H1 (cell line): ENCODE measurements around the gene SLC48A1. TPM values are rescaled to one million over a fixed set of nuclear protein-coding genes. Genes with fewer than 3 reads are reported as not detected.

Source experiments
- CTCF ChIA-PET: fragments of 300-600 bp; sonication (Branson Sonifier 250); formaldehyde crosslinking; loops from one replicate; lab custom pipeline; 2021; ENCODE audit not compliant: partially characterized antibody; lab: Charles Lee
- POLR2A ChIA-PET: fragments of 300-600 bp; sonication (Branson Sonifier 250); formaldehyde crosslinking; loops from one replicate; lab custom pipeline; 2021; ENCODE audit warnings: inconsistent platforms; ENCODE audit not compliant: partially characterized antibody; lab: Charles Lee
- DNase-seq, 2 experiments: peaks; one replicate each; pipeline versions ENCODE4 v3.0.0 to v3.0.0-alpha.2; 2010 to 2022; ENCODE audit warnings: low spot score in 2 of 2, low read depth in 1 of 2, mixed read lengths in 1 of 2
- FAIRE-seq: peaks from 2 replicates; lab custom pipeline; 2011; peaks lifted over from hg19 to GRCh38; lab: Jason Lieb, UNC
- H2AFZ ChIP-seq: 2 replicates; pipeline ENCODE4 v1.8.1; 2012; ENCODE audit warnings: low read length, inconsistent platforms
- H2AK5ac ChIP-seq: 2 replicates; pipeline ENCODE4 v1.6.1; 2013; ENCODE audit warnings: low read depth, low read length
- H2BK120ac ChIP-seq: replicated peaks from 2 replicates; pipeline ENCODE3; 2013; ENCODE audit warnings: low read depth, low read length, inconsistent platforms
- H2BK12ac ChIP-seq: 2 replicates; pipeline ENCODE4 v1.6.1; 2013; ENCODE audit warnings: low read depth, low read length
- H2BK15ac ChIP-seq: 2 replicates; pipeline ENCODE4 v1.6.1; 2013; ENCODE audit warnings: low read length
- H2BK20ac ChIP-seq: 2 replicates; pipeline ENCODE4 v1.6.1; 2013; ENCODE audit warnings: low read length
- H2BK5ac ChIP-seq: 2 replicates; pipeline ENCODE4 v1.6.1; 2013; ENCODE audit warnings: low read depth, low read length
- H3K14ac ChIP-seq: 2 replicates; pipeline ENCODE4 v1.6.1; 2013; ENCODE audit warnings: inconsistent platforms; ENCODE audit not compliant: insufficient read length
- H3K18ac ChIP-seq: 2 replicates; pipeline ENCODE4 v1.6.1; 2013; ENCODE audit warnings: low read length; ENCODE audit errors: extremely low read depth
- H3K23ac ChIP-seq: 2 replicates; pipeline ENCODE4 v1.6.1; 2013; ENCODE audit warnings: inconsistent platforms; ENCODE audit not compliant: insufficient read length
- H3K23me2 ChIP-seq: 2 replicates; pipeline ENCODE4 v1.6.1; 2013; ENCODE audit warnings: low read depth, low read length
- H3K27ac ChIP-seq: 2 replicates; pipeline ENCODE4 v1.6.1; 2011; ENCODE audit warnings: low read depth, low read length, inconsistent platforms
- H3K27me3 ChIP-seq, 4 experiments: replicated peaks in 1 of 4; 1 replicate in 1 of 4; 2 replicates in 3 of 4; pipeline versions ENCODE4 v1.6.1 to v1.8.1; 2011 to 2013; ENCODE audit warnings: low read length in 3 of 4, mild to moderate bottlenecking in 3 of 4, inconsistent platforms in 2 of 4, mixed read lengths in 2 of 4, moderate library complexity in 1 of 4; ENCODE audit not compliant: control insufficient read depth in 3 of 4, insufficient read depth in 3 of 4; ENCODE audit errors: extremely low read depth in 1 of 4
- H3K36me3 ChIP-seq, 4 experiments: 2 replicates each; pipeline versions ENCODE4 v1.6.1 to v1.8.1; 2011 to 2013; ENCODE audit warnings: mild to moderate bottlenecking in 4 of 4, low read length in 3 of 4, moderate library complexity in 2 of 4, control low read depth in 1 of 4, inconsistent platforms in 1 of 4; ENCODE audit not compliant: insufficient read depth in 4 of 4, control insufficient read depth in 2 of 4
- H3K4ac ChIP-seq: replicated peaks from 2 replicates; pipeline ENCODE3; 2013; ENCODE audit warnings: low read length, low read depth, mixed read lengths, inconsistent platforms; ENCODE audit not compliant: insufficient read length
- H3K4me1 ChIP-seq, 4 experiments: replicated peaks in 1 of 4; 1 replicate in 1 of 4; 2 replicates in 3 of 4; pipeline versions ENCODE4 v1.6.1 to v1.8.1; 2011 to 2013; ENCODE audit warnings: low read length in 3 of 4, inconsistent platforms in 2 of 4, mixed read lengths in 1 of 4; ENCODE audit not compliant: insufficient read depth in 4 of 4, control insufficient read depth in 3 of 4
- H3K4me2 ChIP-seq, 2 experiments: 2 replicates each; pipeline versions ENCODE4 v1.6.1 to v1.8.1; 2011 to 2013; ENCODE audit warnings: low read depth in 2 of 2, low read length in 2 of 2, control low read depth in 1 of 2, inconsistent platforms in 1 of 2, mild to moderate bottlenecking in 1 of 2; ENCODE audit not compliant: insufficient read depth in 1 of 2
- H3K4me3 ChIP-seq, 4 experiments: fragments of 200-600, 300-600 bp in 1 of 4; sonication (generic), shearing (Covaris generic), sonication (Bioruptor Twin) in 1 of 4; 2 replicates each; pipeline versions ENCODE4 v1.5.1 to v1.8.1; 2011 to 2016; ENCODE audit warnings: low read length in 4 of 4, low read depth in 3 of 4, control low read depth in 2 of 4, inconsistent platforms in 2 of 4, mild to moderate bottlenecking in 2 of 4, mixed read lengths in 1 of 4, moderate library complexity in 1 of 4; ENCODE audit not compliant: insufficient read depth in 2 of 4; ENCODE audit errors: extremely low read depth in 1 of 4
- H3K56ac ChIP-seq: replicated peaks from 2 replicates; pipeline ENCODE3; 2013; ENCODE audit warnings: low read depth, mild to moderate bottlenecking, mixed read lengths, low read length, inconsistent platforms; ENCODE audit not compliant: insufficient read length
- H3K79me1 ChIP-seq: 2 replicates; pipeline ENCODE4 v1.6.1; 2013; ENCODE audit warnings: low read depth, low read length, control low read depth
- H3K79me2 ChIP-seq, 2 experiments: 2 replicates each; pipeline versions ENCODE4 v1.6.1 to v1.8.1; 2012 to 2013; ENCODE audit warnings: low read length in 2 of 2, mild to moderate bottlenecking in 2 of 2, inconsistent platforms in 1 of 2; ENCODE audit not compliant: insufficient read depth in 2 of 2, control insufficient read depth in 1 of 2
- H3K9ac ChIP-seq, 4 experiments: replicated peaks in 1 of 4; 1 replicate in 1 of 4; 2 replicates in 3 of 4; pipeline versions ENCODE4 v1.6.1 to v1.8.1; 2011 to 2013; ENCODE audit warnings: low read depth in 3 of 4, low read length in 3 of 4, control low read depth in 2 of 4, mild to moderate bottlenecking in 2 of 4, moderate library complexity in 2 of 4, inconsistent platforms in 1 of 4; ENCODE audit errors: extremely low read depth in 1 of 4
- H3K9me3 ChIP-seq, 2 experiments: 2 replicates each; pipeline versions ENCODE4 v1.6.1 to v1.8.1; 2012 to 2013; ENCODE audit warnings: mild to moderate bottlenecking in 2 of 2, moderate library complexity in 2 of 2, control low read depth in 1 of 2, inconsistent platforms in 1 of 2, low read depth in 1 of 2, low read length in 1 of 2, mixed read lengths in 1 of 2; ENCODE audit not compliant: insufficient read depth in 2 of 2
- H4K20me1 ChIP-seq, 2 experiments: replicated peaks in 1 of 2; 2 replicates each; pipeline versions ENCODE3 to v1.8.1; 2011 to 2013; ENCODE audit warnings: inconsistent platforms in 2 of 2, low read length in 2 of 2, mild to moderate bottlenecking in 1 of 2; ENCODE audit not compliant: insufficient read depth in 2 of 2, control insufficient read depth in 1 of 2
- H4K5ac ChIP-seq: 2 replicates; pipeline ENCODE4 v1.6.1; 2013; ENCODE audit warnings: low read length, low read depth, mixed read lengths, inconsistent platforms; ENCODE audit not compliant: insufficient read length
- H4K8ac ChIP-seq: 2 replicates; pipeline ENCODE4 v1.8.0; 2013; ENCODE audit warnings: mild to moderate bottlenecking, moderate library complexity, low read length, inconsistent platforms; ENCODE audit not compliant: insufficient read depth; ENCODE audit errors: extremely low read depth
- H4K91ac ChIP-seq: replicated peaks from 2 replicates; pipeline ENCODE3; 2013; ENCODE audit warnings: low read length, mixed read lengths, inconsistent platforms; ENCODE audit not compliant: insufficient read length
- BCL11A ChIP-seq, 2 experiments: IDR thresholded peaks; one replicate each; pipeline ENCODE4 v1.6.1; 2011; ENCODE audit warnings: low read depth in 2 of 2, low read length in 2 of 2, mild to moderate bottlenecking in 2 of 2
- CBX5 ChIP-seq: fragments of 300-800, 300-1000 bp; sonication (generic); IDR thresholded peaks from 2 replicates; pipeline ENCODE4 v1.7.1; 2016; ENCODE audit warnings: antibody characterized with exemption, low read length, low read depth
- CTCF ChIP-seq, 3 experiments: IDR thresholded peaks; 1 replicate in 2 of 3; 2 replicates in 1 of 3; pipeline versions ENCODE4 v1.5.1 to v1.6.1; 2011; ENCODE audit warnings: low read length in 3 of 3, mild to moderate bottlenecking in 3 of 3, inconsistent platforms in 2 of 3, low read depth in 1 of 3, moderate library complexity in 1 of 3; ENCODE audit not compliant: insufficient read depth in 1 of 3; ENCODE audit errors: control extremely low read depth in 1 of 3
- JUN ChIP-seq: IDR thresholded peaks from 2 replicates; pipeline ENCODE4 v1.6.1; 2011; ENCODE audit warnings: low read depth, mild to moderate bottlenecking, improper control_type of control experiment, low read length
- KDM5A ChIP-seq: fragments of 200-600 bp; IDR thresholded peaks from 2 replicates; pipeline ENCODE4 v1.7.1; 2012; ENCODE audit warnings: mild to moderate bottlenecking, low read length, inconsistent platforms, mixed read lengths
- POU5F1 ChIP-seq: IDR thresholded peaks from 2 replicates; pipeline ENCODE4 v1.6.1; 2011; ENCODE audit warnings: low read depth, mild to moderate bottlenecking, low read length, moderate library complexity
- SAP30 ChIP-seq: fragments of 300-600 bp; sonication (generic); IDR thresholded peaks from 2 replicates; pipeline ENCODE4 v1.7.1; 2012; ENCODE audit warnings: low read length, moderate library complexity, mild to moderate bottlenecking, inconsistent platforms; ENCODE audit not compliant: insufficient read depth, insufficient replicate concordance
- SP1 ChIP-seq: IDR thresholded peaks from 2 replicates; pipeline ENCODE4 v1.6.1; 2011; ENCODE audit warnings: low read depth, low read length
- TAF1 ChIP-seq: IDR thresholded peaks from 2 replicates; pipeline ENCODE4 v1.6.1; 2011; ENCODE audit warnings: mild to moderate bottlenecking, low read depth, low read length
- TAF7 ChIP-seq: optimal IDR thresholded peaks from 2 replicates; pipeline ENCODE3; 2011; ENCODE audit warnings: low read depth, mild to moderate bottlenecking, inconsistent platforms, low read length, moderate library complexity, borderline replicate concordance
- YY1 ChIP-seq: IDR thresholded peaks from 2 replicates; pipeline ENCODE4 v1.6.1; 2011; ENCODE audit warnings: low read depth, mild to moderate bottlenecking, low read length
- WGBS, 2 experiments: shearing (Covaris generic) in 1 of 2; methylation state at CpG; one replicate each; pipeline versions ENCODE4 v1.1.6 to v1.1.7; 2013 to 2015; ENCODE audit warnings: low lambda C conversion rate in 2 of 2, mixed read lengths in 2 of 2, inconsistent platforms in 1 of 2, low coverage in 1 of 2, missing lambda C conversion rate in 1 of 2; ENCODE audit not compliant: insufficient replicate concordance in 2 of 2, insufficient coverage in 1 of 2, insufficient read length in 1 of 2; ENCODE audit errors: extremely low coverage in 1 of 2, missing lambda C conversion rate in 1 of 2; 5-methylcytosine and 5-hydroxymethylcytosine counted together
- polyA plus RNA-seq, 7 experiments: library from polyadenylated mRNA; depleted of rRNA in 3 of 7; stranded (reverse) in 5 of 7; unstranded in 2 of 7; fragments of >200 nt in 5 of 7; fragments of 200-250 nt in 2 of 7; gene quantifications; 1 replicate in 5 of 7; 2 replicates in 1 of 7; 4 replicates in 1 of 7; pipeline versions ENCODE4 v1.2.1 to v1.2.3, GENCODE V29; 2011 to 2013; ENCODE audit warnings: missing spikeins in 2 of 7, mixed read lengths in 2 of 7
- total RNA-seq: library from RNA; stranded (reverse); fragmentation: NEBNext Ultra II Directional; extraction: Animal tissue kit (Norgen Biotek cat#: 25700); gene quantifications from 2 replicates; pipeline ENCODE4 v1.2.1, GENCODE V29; 2021

The SLC48A1 gene
- total and polyA plus RNA-seq, 2 of the 8 experiments (the other 6 are each of a cell fraction or from before 2014, with no cell fraction given), result 9.5 to 14.1 TPM

- DNase-seq (no peak), FAIRE-seq (no peak)
- ChIA-PET POLR2A (interaction anchor here (29.3 kb wide), 1 partner anchor 43 kb away, joined by 480 read pairs; no protein-coding TSS in a partner anchor), CTCF (interaction anchor here (1.1 to 58.8 kb wide), 5 partner anchors 10 to 80 kb away, joined by 3 to 2001 read pairs (median 8); no protein-coding TSS in a partner anchor)
- no peak overlapping the region for H3K56ac ChIP-seq
- H3K9ac ChIP-seq, result no peak overlapping the region
- H2BK15ac ChIP-seq, result no peak overlapping the region
- no peak overlapping the region for H2BK20ac ChIP-seq
- no peak overlapping the region for H3K4me3 ChIP-seq
- no peak overlapping the region for H2BK5ac ChIP-seq
- H2BK12ac ChIP-seq, result no peak overlapping the region
- H3K4me1 ChIP-seq, result peaks cover 0 to 7% (median 3%) of the 10 kb centered on the region in 4 experiments; a peak in 3 of 7 replicates
- H4K20me1 ChIP-seq, result peaks cover 2% of the 10 kb centered on the region in 2 experiments
- H3K23ac ChIP-seq, result no peak overlapping the region
- H3K9me3 ChIP-seq, result no peaks in the 10 kb centered on the region
- no peak overlapping the region for H3K18ac ChIP-seq
- no peaks in the 10 kb centered on the region for H3K23me2 ChIP-seq
- peaks cover 4 to 40% (median 23%) of the 10 kb centered on the region in 4 experiments; a peak in 6 of 8 replicates for H3K36me3 ChIP-seq
- 89% methylated on average over 9 of the region's 9 CpGs; no CpG with 5 or more reads in 1 of the 2 experiments for WGBS, 2 experiments
- H3K4ac ChIP-seq, result no peak overlapping the region
- H2BK120ac ChIP-seq, result no peak overlapping the region
- H3K27me3 ChIP-seq, result no peaks in the 10 kb centered on the region
- no peak overlapping the region for H2AFZ ChIP-seq
- no peak overlapping the region for H2AK5ac ChIP-seq
- H3K14ac ChIP-seq, result no peak overlapping the region
- H3K27ac ChIP-seq, result no peak overlapping the region
- H4K5ac ChIP-seq, result no peak overlapping the region
- H3K79me1 ChIP-seq, result 0 out of 2 replicates have a peak, but pooled peaks cover 2% of the 10 kb centered on the region
- H4K91ac ChIP-seq, result no peak overlapping the region
- no peaks in the 10 kb centered on the region for H3K79me2 ChIP-seq
- H4K8ac ChIP-seq, result no peak overlapping the region
- no peak overlapping the region for H3K4me2 ChIP-seq
- TF ChIP-seq CTCF (IDR thresholded peaks at IDR 0.05; ENCODE audit: control extremely low read depth in 1 of 3, insufficient read depth in 1 of 3, low read depth in 1 of 3, low read length in 3 of 3) (no peak), POU5F1 (no peak), YY1 (no peak), KDM5A (no peak), SP1 (no peak), BCL11A (IDR thresholded peaks at IDR 0.05; ENCODE audit: low read depth in 2 of 2, low read length in 2 of 2) (no peak), CBX5 (no peak), TAF7 (no peak), JUN (no peak), TAF1 (no peak), SAP30 (no peak)
Observed at GRCh38 chr12:47794679-47795078, 21.6 kb downstream of the SLC48A1 start.
